ENCODE results near the gene CDYL2. TPM values are rescaled to one million over a fixed set of nuclear protein-coding genes. Genes with fewer than 3 reads are reported as not detected.
"Not testable (repeated sequence)": the region's sequence is repeated elsewhere in the genome, so short reads cannot be mapped to it uniquely, and the experiment has no call there.

Gene CDYL2
- total RNA-seq, 4 donors from 2014 or later = 1.8 to 4.8 (median 3.1) TPM

DNA sequence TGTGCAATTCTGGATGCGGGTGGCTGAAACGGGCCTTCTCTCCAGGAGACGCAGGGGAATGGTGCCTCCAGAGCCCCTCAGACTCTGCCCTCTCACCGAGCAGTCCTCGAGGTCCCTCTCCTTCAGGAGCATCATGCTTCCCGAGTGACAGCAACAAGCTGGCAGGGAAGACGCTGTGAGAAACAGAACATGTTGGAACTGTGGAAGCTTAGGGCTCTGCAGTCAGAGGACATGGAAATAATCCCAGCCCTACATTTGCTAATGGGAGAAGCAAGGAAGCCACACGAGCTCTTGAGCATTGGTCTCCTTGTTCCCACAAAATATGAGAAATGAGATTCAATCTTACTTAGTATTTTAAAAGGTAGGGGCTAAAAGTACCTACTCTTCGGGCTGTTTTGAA, 148.6 kb downstream of the CDYL2 start:
- intact Hi-C loops (cut with DNase I) = no loop called here
- Histone ChIP-seq H3K27me3 (no peaks in the 10 kb centered on the region), H3K9me3 (peaks cover 0 to 4% (median 0%) of the 10 kb centered on the region in 3 donors), H3K4me3 (no peak overlapping the region), H3K27ac (no peak overlapping the region), H3K36me3 (no peaks in the 10 kb centered on the region), H3K4me1 (no peaks in the 10 kb centered on the region)
- TF ChIP-seq, protein P1, sequence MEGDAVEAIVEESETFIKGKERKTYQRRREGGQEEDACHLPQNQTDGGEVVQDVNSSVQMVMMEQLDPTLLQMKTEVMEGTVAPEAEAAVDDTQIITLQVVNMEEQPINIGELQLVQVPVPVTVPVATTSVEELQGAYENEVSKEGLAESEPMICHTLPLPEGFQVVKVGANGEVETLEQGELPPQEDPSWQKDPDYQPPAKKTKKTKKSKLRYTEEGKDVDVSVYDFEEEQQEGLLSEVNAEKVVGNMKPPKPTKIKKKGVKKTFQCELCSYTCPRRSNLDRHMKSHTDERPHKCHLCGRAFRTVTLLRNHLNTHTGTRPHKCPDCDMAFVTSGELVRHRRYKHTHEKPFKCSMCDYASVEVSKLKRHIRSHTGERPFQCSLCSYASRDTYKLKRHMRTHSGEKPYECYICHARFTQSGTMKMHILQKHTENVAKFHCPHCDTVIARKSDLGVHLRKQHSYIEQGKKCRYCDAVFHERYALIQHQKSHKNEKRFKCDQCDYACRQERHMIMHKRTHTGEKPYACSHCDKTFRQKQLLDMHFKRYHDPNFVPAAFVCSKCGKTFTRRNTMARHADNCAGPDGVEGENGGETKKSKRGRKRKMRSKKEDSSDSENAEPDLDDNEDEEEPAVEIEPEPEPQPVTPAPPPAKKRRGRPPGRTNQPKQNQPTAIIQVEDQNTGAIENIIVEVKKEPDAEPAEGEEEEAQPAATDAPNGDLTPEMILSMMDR (IDR thresholded peaks at IDR 0.05) = no peak
- no peak for TF ChIP-seq POLR2A (IDR thresholded peaks at IDR 0.05)
- 81 to 88% methylated on average over 4 to 9 of the region's 9 CpGs for WGBS, 2 donors
- DNase-seq = no peak

DNA sequence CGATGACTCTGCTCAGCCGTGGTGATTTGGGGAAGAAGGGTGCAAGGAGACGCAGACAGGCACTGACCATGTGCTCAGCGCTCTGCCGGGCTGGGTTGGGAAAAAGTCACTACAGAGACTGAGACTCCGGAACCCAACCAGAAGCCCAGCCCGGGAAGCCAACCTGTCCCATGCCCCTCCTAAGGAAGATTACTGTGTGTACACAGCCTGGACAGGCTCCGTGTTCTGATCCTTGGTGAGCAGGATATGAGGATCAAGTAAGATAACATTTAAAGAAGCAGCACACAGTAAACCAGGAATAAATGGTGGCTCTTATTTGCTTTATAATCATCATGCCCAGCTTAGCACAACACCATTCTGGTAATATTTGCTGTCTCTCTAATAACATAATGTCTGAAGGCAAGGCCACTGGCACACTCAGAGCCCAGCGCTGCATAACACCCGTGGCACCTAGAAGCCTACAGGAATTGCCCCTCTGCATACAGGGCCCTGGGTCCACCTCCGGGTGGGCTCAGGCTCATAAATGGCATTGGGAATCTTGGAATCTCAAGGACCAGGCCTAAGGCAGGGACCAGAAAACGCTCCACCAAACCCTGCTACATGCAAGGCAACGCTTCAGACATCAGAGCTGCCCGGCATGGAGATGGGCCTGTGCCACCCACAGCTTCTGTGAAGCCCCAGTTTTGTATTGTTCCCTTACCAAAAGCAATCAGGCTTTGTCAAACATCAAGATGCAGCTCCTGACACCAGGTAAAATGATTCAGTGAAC, 150.1 kb downstream of the CDYL2 start:
- no peak overlapping the region for H3K27ac ChIP-seq
- H3K4me3 ChIP-seq = no peak overlapping the region
- H3K36me3 ChIP-seq = no peaks in the 10 kb centered on the region
- no peak for DNase-seq
- intact Hi-C loops (cut with DNase I) = no loop called here
- no peaks in the 10 kb centered on the region for H3K9me3 ChIP-seq
- TF ChIP-seq, protein P1 (IDR thresholded peaks at IDR 0.05) = no peak
- no peak for TF ChIP-seq POLR2A (IDR thresholded peaks at IDR 0.05)
- WGBS, 2 donors = 87 to 91% methylated on average over 5 to 11 of the region's 14 CpGs
- H3K27me3 ChIP-seq = no peaks in the 10 kb centered on the region
- no peaks in the 10 kb centered on the region for H3K4me1 ChIP-seq

DNA sequence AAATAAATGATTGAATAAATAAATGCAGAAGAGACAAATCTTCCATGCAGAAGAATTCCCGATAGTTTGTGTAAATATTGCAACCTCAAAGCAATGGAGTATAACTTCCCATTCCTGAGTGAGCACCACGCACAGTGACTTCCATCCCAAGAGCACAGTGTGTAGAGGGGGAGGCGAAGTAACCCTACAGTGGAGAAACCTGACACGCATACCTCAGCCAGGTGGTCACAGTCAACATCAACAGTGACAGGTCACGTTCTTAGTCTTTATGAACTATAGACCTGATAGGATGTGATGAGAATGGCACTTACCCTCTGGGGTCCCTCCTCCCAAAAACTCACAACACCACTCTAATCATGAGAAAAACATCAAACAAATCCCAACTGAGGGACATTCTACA, 152.0 kb downstream of the CDYL2 start:
- no peak for DNase-seq
- TF ChIP-seq, protein P1 (IDR thresholded peaks at IDR 0.05) = no peak
- TF ChIP-seq POLR2A (IDR thresholded peaks at IDR 0.05) = no peak
- H3K4me3 ChIP-seq = no peak overlapping the region
- H3K27ac ChIP-seq = no peak overlapping the region
- 65 to 84% methylated on average over 5 of the region's 5 CpGs for WGBS, 2 donors
- no peaks in the 10 kb centered on the region for H3K4me1 ChIP-seq
- intact Hi-C loops (cut with DNase I) = no loop called here
- no peaks in the 10 kb centered on the region for H3K27me3 ChIP-seq
- no peaks in the 10 kb centered on the region for H3K9me3 ChIP-seq
- no peaks in the 10 kb centered on the region for H3K36me3 ChIP-seq

DNA sequence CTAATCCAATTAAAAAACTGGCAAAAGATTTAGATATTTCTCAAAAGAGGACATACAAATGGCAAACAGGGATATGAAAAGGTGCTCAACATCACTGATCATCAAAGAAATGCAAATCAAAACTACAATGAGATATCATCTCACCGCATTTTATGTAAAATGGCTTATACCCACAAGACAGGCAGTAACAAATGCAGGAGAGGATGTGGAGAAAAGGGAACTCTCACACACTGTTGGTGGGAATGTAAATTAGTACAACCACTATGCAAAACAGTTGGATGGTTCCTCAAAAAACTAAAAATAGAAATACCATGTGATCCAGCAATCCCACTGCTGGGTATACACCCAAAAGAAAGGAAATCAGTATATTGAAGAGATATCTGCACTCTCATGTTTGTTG, 154.1 kb downstream of the CDYL2 start:
- WGBS, 2 donors = 77 to 100% methylated on average over 1 of the region's 1 CpG
- H3K9me3 ChIP-seq; H3K36me3 ChIP-seq; DNase-seq; H3K27ac ChIP-seq; H3K4me3 ChIP-seq; H3K27me3 ChIP-seq; H3K4me1 ChIP-seq; intact Hi-C loops (cut with DNase I): not testable (repeated sequence)

DNA sequence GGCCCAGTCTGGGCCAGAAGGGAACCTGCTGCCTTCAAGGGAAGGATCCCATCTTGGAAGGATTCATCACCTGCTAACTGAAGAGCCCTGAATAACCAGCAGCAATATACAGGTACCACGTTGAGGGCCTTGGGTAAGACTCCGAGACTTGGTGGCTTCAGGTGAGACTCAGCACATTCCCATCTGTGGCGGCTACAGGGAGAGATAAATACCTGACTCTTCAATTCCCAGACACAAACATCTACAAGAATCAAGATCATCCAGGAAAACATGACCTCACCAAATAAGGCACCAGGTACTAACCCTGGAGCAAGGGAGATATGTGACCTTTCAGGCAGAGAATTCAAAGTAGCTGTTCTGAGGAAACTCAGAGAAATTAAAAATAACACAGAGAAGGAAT, 164.1 kb downstream of the CDYL2 start:
- H3K9me3 ChIP-seq = no peaks in the 10 kb centered on the region
- no peaks in the 10 kb centered on the region for H3K4me1 ChIP-seq
- WGBS, 2 donors = 88 to 100% methylated on average over 3 of the region's 3 CpGs
- no peak for DNase-seq
- H3K4me3 ChIP-seq = no peak overlapping the region
- no peak for TF ChIP-seq POLR2A (IDR thresholded peaks at IDR 0.05)
- TF ChIP-seq, protein P1 (IDR thresholded peaks at IDR 0.05) = no peak
- H3K36me3 ChIP-seq = no peaks in the 10 kb centered on the region
- intact Hi-C loops (cut with DNase I) = no loop called here
- H3K27me3 ChIP-seq = no peaks in the 10 kb centered on the region
- no peak overlapping the region for H3K27ac ChIP-seq

DNA sequence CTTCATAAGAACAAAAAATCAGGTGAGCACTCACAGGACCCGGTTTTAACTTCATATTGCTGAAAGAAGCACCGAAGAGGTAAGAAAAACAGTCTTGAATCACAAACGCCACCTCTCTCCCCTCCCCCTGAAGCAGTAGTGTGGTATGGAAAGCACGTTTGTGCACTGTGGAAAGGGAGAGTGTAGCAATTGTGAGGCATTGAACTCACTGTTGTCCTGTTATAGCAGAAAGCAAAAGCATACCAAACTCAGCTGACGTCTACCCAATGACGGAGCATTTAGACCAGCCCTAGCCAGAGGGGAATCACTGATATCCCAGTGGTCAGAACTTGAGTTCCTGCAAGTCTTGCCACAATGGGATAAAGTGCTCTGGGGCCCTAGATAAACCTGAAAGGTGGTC, 164.8 kb downstream of the CDYL2 start:
- H3K27ac ChIP-seq = no peak overlapping the region
- H3K36me3 ChIP-seq = no peaks in the 10 kb centered on the region
- H3K4me3 ChIP-seq = no peak overlapping the region
- H3K27me3 ChIP-seq = no peaks in the 10 kb centered on the region
- no peaks in the 10 kb centered on the region for H3K9me3 ChIP-seq
- no peaks in the 10 kb centered on the region for H3K4me1 ChIP-seq
- TF ChIP-seq POLR2A (IDR thresholded peaks at IDR 0.05) = no peak
- TF ChIP-seq, protein P1 (IDR thresholded peaks at IDR 0.05) = no peak
- intact Hi-C loops (cut with DNase I) = no loop called here
- WGBS, 2 donors = 84% methylated on average over 6 of the region's 6 CpGs
- DNase-seq = no peak
